Upper lobe of left lung (tissue), 6 donors: Measurements from ENCODE around the gene CFAP74. TPM values are rescaled to one million over a fixed set of nuclear protein-coding genes. Genes with fewer than 3 reads are reported as not detected.
A peak's percentile ranks its signal among the peaks of the same experiment; 100 is the strongest.

Source experiments
- ATAC-seq, 2 donors: fragments of 200-7000 bp; cut with Tn5 transposase; one replicate each; pipeline ENCODE4 v1.9.1; 2022; ENCODE audit warnings: mild to moderate bottlenecking in 2 of 2, moderate library complexity in 2 of 2; ENCODE audit not compliant: low FRiP score in 2 of 2
- DNase-seq, 2 donors: peaks; one replicate each; pipeline ENCODE4 v3.0.0-alpha.2; 2019 to 2020
- H3K27ac ChIP-seq, 4 donors: fragments of 200-600 bp; sonication (generic); one replicate each; pipeline ENCODE4 v1.5.1; 2016 to 2019
- H3K27me3 ChIP-seq, 4 donors: fragments of 200-600 bp; sonication (generic); one replicate each; pipeline ENCODE4 v1.5.1; 2017 to 2019
- H3K36me3 ChIP-seq, 4 donors: fragments of 200-600 bp; sonication (generic); one replicate each; pipeline ENCODE4 v1.5.1; 2016 to 2019
- H3K4me1 ChIP-seq, 4 donors: fragments of 200-600 bp; sonication (generic); one replicate each; pipeline ENCODE4 v1.5.1; 2018 to 2019
- H3K4me3 ChIP-seq, 4 donors: fragments of 200-600 bp; sonication (generic); one replicate each; pipeline ENCODE4 v1.5.1; 2017 to 2019; ENCODE audit warnings: mild to moderate bottlenecking in 2 of 4, moderate library complexity in 1 of 4
- H3K9me3 ChIP-seq, 4 donors: fragments of 200-600 bp; sonication (generic); one replicate each; pipeline ENCODE4 v1.5.1; 2018 to 2019
- CTCF ChIP-seq, 6 experiments: fragments of 450-650 bp in 4 of 6; fragments of 200-600 bp in 2 of 6; sonication (generic) in 2 of 6; IDR thresholded peaks; one replicate each; pipeline ENCODE4 v1.5.1; 2016 to 2019; ENCODE audit warnings: antibody characterized with exemption in 6 of 6
- EP300 ChIP-seq, 4 donors: sonication (generic); formaldehyde crosslinking; IDR thresholded peaks; one replicate each; pipeline ENCODE4 v1.5.1; 2017; ENCODE audit warnings: antibody characterized with exemption in 4 of 4, control low read depth in 2 of 4
- POLR2A ChIP-seq, 4 donors: fragments of 450-650 bp; IDR thresholded peaks; one replicate each; pipeline ENCODE4 v1.5.1; 2016 to 2017; ENCODE audit warnings: antibody characterized with exemption in 4 of 4, mild to moderate bottlenecking in 2 of 4
- POLR2AphosphoS5 ChIP-seq, 2 donors: sonication (generic); formaldehyde crosslinking; IDR thresholded peaks; one replicate each; pipeline ENCODE4 v1.5.1; 2017; ENCODE audit warnings: antibody characterized with exemption in 2 of 2
- WGBS, 2 donors: methylation state at CpG; one replicate each; pipeline ENCODE4 v1.1.5; 2017 to 2018; 5-methylcytosine and 5-hydroxymethylcytosine counted together
- total RNA-seq, 6 donors: library from RNA; depleted of rRNA in 4 of 6; stranded (reverse); fragments of >200 nt in 4 of 6; gene quantifications; one replicate each; pipeline versions ENCODE4 v1.1.0 to v1.2.1, GENCODE V29; 2016 to 2021
- donor health status: DM: no; HTN: no; CAD: no; lungs with moderate emphysema.
- donor health status: DM: no; HTN: yes; CAD: no; lungs with severe emphysema.

Gene CFAP74
- total RNA-seq, 6 donors from 2014 or later = 0.14 to 19.8 (median 6.2) TPM

GRCh38 chr1:2029561-2029960, 26.0 kb upstream of the CFAP74 start:
- no peaks in the 10 kb centered on the region for H3K9me3 ChIP-seq
- H3K27me3 ChIP-seq = no peaks in the 10 kb centered on the region
- TF ChIP-seq POLR2AphosphoS5 (IDR thresholded peaks at IDR 0.05) (no peak), POLR2A (IDR thresholded peaks at IDR 0.05) (no peak), EP300 (IDR thresholded peaks at IDR 0.05) (no peak), CTCF (IDR thresholded peaks at IDR 0.05) (no peak)
- no peak overlapping the region for H3K4me3 ChIP-seq
- no peaks in the 10 kb centered on the region for H3K36me3 ChIP-seq
- 85 to 92% methylated on average over 4 to 12 of the region's 15 CpGs for WGBS, 2 donors
- H3K27ac ChIP-seq = no peak overlapping the region
- ATAC-seq (no peak), DNase-seq (no peak)
- H3K4me1 ChIP-seq = peaks cover 0 to 10% (median 8%) of the 10 kb centered on the region in 4 donors

- no peaks in the 10 kb centered on the region for H3K27me3 ChIP-seq
- DNase-seq (peak in 1 of 2 donors; percentile 79), ATAC-seq (no peak)
- 86% methylated on average over 21 of the region's 26 CpGs; no CpG with 5 or more reads in 1 of the 2 donors for WGBS, 2 donors
- H3K36me3 ChIP-seq = no peaks in the 10 kb centered on the region
- H3K27ac ChIP-seq = no peak overlapping the region
- no peaks in the 10 kb centered on the region for H3K9me3 ChIP-seq
- H3K4me3 ChIP-seq = no peak overlapping the region
- peaks cover 0 to 10% (median 8%) of the 10 kb centered on the region in 4 donors for H3K4me1 ChIP-seq
- TF ChIP-seq POLR2AphosphoS5 (IDR thresholded peaks at IDR 0.05) = no peak
- TF ChIP-seq CTCF (IDR thresholded peaks at IDR 0.05) = no peak
- TF ChIP-seq EP300 (IDR thresholded peaks at IDR 0.05) = no peak
- no peak for TF ChIP-seq POLR2A (IDR thresholded peaks at IDR 0.05)
Observed at GRCh38 chr1:2028870-2029560, 25.4 kb upstream of the CFAP74 start.

- Histone ChIP-seq H3K4me1 (peaks cover 0 to 10% (median 8%) of the 10 kb centered on the region in 4 donors), H3K36me3 (no peaks in the 10 kb centered on the region), H3K9me3 (no peaks in the 10 kb centered on the region), H3K27me3 (no peaks in the 10 kb centered on the region), H3K27ac (no peak overlapping the region), H3K4me3 (no peak overlapping the region)
- no peak for ATAC-seq
- 86 to 92% methylated on average over 45 to 46 of the region's 46 CpGs for WGBS, 2 donors
- peak in 1 of 2 donors; percentile 78 for DNase-seq
- TF ChIP-seq POLR2A (IDR thresholded peaks at IDR 0.05) (no peak), POLR2AphosphoS5 (IDR thresholded peaks at IDR 0.05) (no peak), EP300 (IDR thresholded peaks at IDR 0.05) (no peak), CTCF (IDR thresholded peaks at IDR 0.05) (no peak)
Observed at GRCh38 chr1:2027961-2028583, 24.5 kb upstream of the CFAP74 start.

GRCh38 chr1:2025491-2025981, 21.9 kb upstream of the CFAP74 start:
- DNase-seq (peak in 1 of 2 donors; percentile 87), ATAC-seq (no peak)
- H3K27me3 ChIP-seq = peaks cover 0 to 20% (median 8%) of the 10 kb centered on the region in 4 donors
- H3K27ac ChIP-seq = peak overlapping the region in 2 of 4 donors; percentile 17 to 37
- H3K36me3 ChIP-seq = no peaks in the 10 kb centered on the region
- 53 to 58% methylated on average over 19 to 36 of the region's 39 CpGs for WGBS, 2 donors
- H3K4me1 ChIP-seq = peaks cover 0 to 10% (median 8%) of the 10 kb centered on the region in 4 donors
- H3K4me3 ChIP-seq = no peak overlapping the region
- TF ChIP-seq POLR2A (IDR thresholded peaks at IDR 0.05) (no peak), EP300 (IDR thresholded peaks at IDR 0.05) (no peak), CTCF (IDR thresholded peaks at IDR 0.05) (no peak), POLR2AphosphoS5 (IDR thresholded peaks at IDR 0.05) (no peak)
- no peaks in the 10 kb centered on the region for H3K9me3 ChIP-seq
